Natural killer cell (primary cell): Measurements from ENCODE around the gene BBX. TPM values are rescaled to one million over a fixed set of nuclear protein-coding genes. Genes with fewer than 3 reads are reported as not detected.

Experiments used
- ATAC-seq, 3 donors: fragments of 150-1000 bp in 2 of 3; fragments of 200-7000 bp in 1 of 3; cut with Tn5 transposase; 1 replicate in 1 of 3; 2 replicates in 2 of 3; pipeline ENCODE4 v1.10.0; 2021; ENCODE audit warnings: mild to moderate bottlenecking in 2 of 3, moderate library complexity in 2 of 3
- DNase-seq, 2 donors: peaks; one replicate each; pipeline versions ENCODE4 v3.0.0 to v3.0.0-alpha.2; 2013 to 2021; ENCODE audit warnings: mixed read lengths in 1 of 2
- H3K27ac ChIP-seq: one replicate; pipeline ENCODE4 v1.5.1; 2013; ENCODE audit warnings: mild to moderate bottlenecking, low read length
- H3K27me3 ChIP-seq: one replicate; pipeline ENCODE4 v1.6.1; 2013; ENCODE audit warnings: low read length; ENCODE audit not compliant: control insufficient read depth, insufficient read depth
- H3K36me3 ChIP-seq: one replicate; pipeline ENCODE4 v1.6.1; 2013; ENCODE audit warnings: low read length; ENCODE audit not compliant: control insufficient read depth, insufficient read depth
- H3K4me1 ChIP-seq: one replicate; pipeline ENCODE4 v1.6.1; 2013; ENCODE audit warnings: low read length; ENCODE audit not compliant: control insufficient read depth, insufficient read depth
- H3K4me3 ChIP-seq: one replicate; pipeline ENCODE4 v1.5.1; 2013; ENCODE audit warnings: low read length
- H3K9me3 ChIP-seq: one replicate; pipeline ENCODE4 v1.6.1; 2013; ENCODE audit warnings: low read length; ENCODE audit not compliant: control insufficient read depth, insufficient read depth
- H3K27ac Mint-ChIP-seq, 2 donors: one replicate each; pipeline ENCODE4 v1.8.0; 2022; ENCODE audit warnings: mild to moderate bottlenecking in 2 of 2, mixed read lengths in 2 of 2, moderate library complexity in 1 of 2
- H3K27me3 Mint-ChIP-seq, 2 donors: one replicate each; pipeline ENCODE4 v1.8.0; 2022; ENCODE audit warnings: low read depth in 2 of 2, mixed read lengths in 2 of 2
- H3K36me3 Mint-ChIP-seq: one replicate; pipeline ENCODE4 v1.8.0; 2022; ENCODE audit warnings: mixed read lengths
- H3K4me1 Mint-ChIP-seq, 2 donors: one replicate each; pipeline ENCODE4 v1.8.0; 2022; ENCODE audit warnings: mixed read lengths in 2 of 2
- H3K4me3 Mint-ChIP-seq: one replicate; pipeline ENCODE4 v1.8.0; 2022; ENCODE audit warnings: mild to moderate bottlenecking, moderate library complexity, mixed read lengths
- H3K9me3 Mint-ChIP-seq, 2 donors: one replicate each; pipeline ENCODE4 v1.8.0; 2022; ENCODE audit warnings: mixed read lengths in 2 of 2
- WGBS: methylation state at CpG from one replicate; pipeline ENCODE4 v1.1.7; 2013; ENCODE audit warnings: missing lambda C conversion rate; ENCODE audit not compliant: insufficient coverage; 5-methylcytosine and 5-hydroxymethylcytosine counted together
- intact Hi-C: fragments of 100-400 bp; cut with micrococcal nuclease; formaldehyde crosslinking; loops from one replicate; pipeline ENCODE4 v1.14.2; 2022
- total RNA-seq, 4 donors: library from RNA; stranded (reverse); fragments of 120-200 nt in 1 of 4; gene quantifications; one replicate each; pipeline versions ENCODE4 v1.2.3 to v1.2.4, GENCODE V29; 2013 to 2022
- TF ChIP-seq, protein P1 (sequence below): fragments of 200-600 bp; IDR thresholded peaks from one replicate; pipeline ENCODE4 v1.8.0; 2022; ENCODE audit warnings: antibody characterized with exemption

Gene BBX
- total RNA-seq, 3 donors from 2014 or later (not counting 1 experiment from before 2014, with no cell fraction given) = 80.0 to 87.1 (median 83.4) TPM

GRCh38 chr3:107734317-107734716 lies 211.6 kb downstream of the BBX start:
- 68% methylated on average over 2 of the region's 3 CpGs for WGBS
- no peaks in the 10 kb centered on the region for H3K27me3 ChIP-seq
- H3K27me3 Mint-ChIP-seq = no peaks in the 10 kb centered on the region
- no peak overlapping the region for H3K4me3 ChIP-seq
- H3K36me3 ChIP-seq = peaks cover 37% of the 10 kb centered on the region
- no peak overlapping the region for H3K4me3 Mint-ChIP-seq
- H3K9me3 Mint-ChIP-seq = no peaks in the 10 kb centered on the region
- no peak overlapping the region for H3K27ac ChIP-seq
- no peak for ATAC-seq
- H3K9me3 ChIP-seq = no peaks in the 10 kb centered on the region
- no peak overlapping the region for H3K27ac Mint-ChIP-seq
- H3K4me1 ChIP-seq = no peaks in the 10 kb centered on the region
- peaks cover 12% of the 10 kb centered on the region for H3K36me3 Mint-ChIP-seq
- H3K4me1 Mint-ChIP-seq = peaks cover 0 to 6% of the 10 kb centered on the region in 2 donors
- intact Hi-C loops = no loop called here
- TF ChIP-seq, protein P1, sequence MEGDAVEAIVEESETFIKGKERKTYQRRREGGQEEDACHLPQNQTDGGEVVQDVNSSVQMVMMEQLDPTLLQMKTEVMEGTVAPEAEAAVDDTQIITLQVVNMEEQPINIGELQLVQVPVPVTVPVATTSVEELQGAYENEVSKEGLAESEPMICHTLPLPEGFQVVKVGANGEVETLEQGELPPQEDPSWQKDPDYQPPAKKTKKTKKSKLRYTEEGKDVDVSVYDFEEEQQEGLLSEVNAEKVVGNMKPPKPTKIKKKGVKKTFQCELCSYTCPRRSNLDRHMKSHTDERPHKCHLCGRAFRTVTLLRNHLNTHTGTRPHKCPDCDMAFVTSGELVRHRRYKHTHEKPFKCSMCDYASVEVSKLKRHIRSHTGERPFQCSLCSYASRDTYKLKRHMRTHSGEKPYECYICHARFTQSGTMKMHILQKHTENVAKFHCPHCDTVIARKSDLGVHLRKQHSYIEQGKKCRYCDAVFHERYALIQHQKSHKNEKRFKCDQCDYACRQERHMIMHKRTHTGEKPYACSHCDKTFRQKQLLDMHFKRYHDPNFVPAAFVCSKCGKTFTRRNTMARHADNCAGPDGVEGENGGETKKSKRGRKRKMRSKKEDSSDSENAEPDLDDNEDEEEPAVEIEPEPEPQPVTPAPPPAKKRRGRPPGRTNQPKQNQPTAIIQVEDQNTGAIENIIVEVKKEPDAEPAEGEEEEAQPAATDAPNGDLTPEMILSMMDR = no peak
- DNase-seq = no peak

DNA sequence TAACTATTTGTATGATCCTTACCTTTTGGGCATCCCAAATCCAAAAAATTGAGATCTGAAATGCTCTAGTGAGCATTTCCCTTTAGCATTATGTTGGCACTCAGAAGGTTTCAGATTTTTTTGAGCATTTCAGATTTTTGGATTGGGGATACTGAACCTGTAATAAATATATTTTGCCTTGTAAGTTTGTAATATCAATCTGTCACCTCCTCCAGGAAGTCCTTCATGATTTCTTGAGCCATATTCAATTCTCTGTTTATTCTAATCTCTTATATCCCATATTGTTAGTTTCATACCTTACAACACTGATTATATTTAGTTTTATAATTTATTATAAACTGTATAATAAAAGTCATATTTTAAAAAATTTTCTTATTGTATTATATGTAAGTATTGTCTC lies 215.2 kb downstream of the BBX start:
- ATAC-seq = no peak
- TF ChIP-seq, protein P1 = no peak
- H3K4me3 ChIP-seq = no peak overlapping the region
- H3K4me1 ChIP-seq = no peaks in the 10 kb centered on the region
- Mint-ChIP-seq H3K9me3 (no peaks in the 10 kb centered on the region), H3K27ac (no peak overlapping the region), H3K4me3 (no peak overlapping the region), H3K27me3 (no peaks in the 10 kb centered on the region), H3K36me3 (peaks cover 5% of the 10 kb centered on the region), H3K4me1 (peaks cover 7 to 15% of the 10 kb centered on the region in 2 donors)
- peaks cover 14% of the 10 kb centered on the region for H3K36me3 ChIP-seq
- intact Hi-C loops = no loop called here
- H3K27ac ChIP-seq = no peak overlapping the region
- DNase-seq = no peak
- no peaks in the 10 kb centered on the region for H3K9me3 ChIP-seq
- H3K27me3 ChIP-seq = no peaks in the 10 kb centered on the region

DNA sequence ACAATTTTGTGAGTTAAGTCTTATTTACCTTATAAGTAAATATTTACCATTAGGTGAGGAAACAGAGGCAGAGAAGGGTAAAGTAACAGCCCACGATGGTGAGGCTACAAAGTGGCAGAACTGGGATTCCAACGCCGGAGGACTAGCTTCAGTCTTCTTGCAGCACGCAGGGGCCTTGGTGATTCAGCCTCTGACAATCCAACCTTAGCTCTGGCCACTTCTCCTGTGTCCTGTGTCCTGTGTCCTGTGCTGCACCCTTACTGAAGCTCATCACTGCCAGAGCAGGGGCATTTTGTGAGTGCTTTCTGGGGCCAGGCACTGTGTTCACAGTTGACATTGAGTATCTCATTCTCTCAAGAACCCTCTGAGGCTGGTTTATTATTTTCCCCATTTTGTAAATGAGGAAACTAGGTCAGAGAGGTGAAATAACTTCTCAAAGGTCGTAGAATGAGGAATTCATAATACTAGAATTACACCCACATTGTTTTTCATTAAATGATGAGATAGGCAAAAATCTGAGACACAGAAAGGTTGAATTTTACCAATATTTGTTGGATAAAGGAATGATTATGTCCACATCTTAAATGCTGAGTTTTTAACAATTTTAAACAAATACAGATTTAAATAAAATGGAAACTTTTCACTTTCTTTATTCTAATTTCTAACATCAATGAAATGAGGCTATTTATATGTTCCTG lies 215.9 kb downstream of the BBX start:
- no peaks in the 10 kb centered on the region for H3K9me3 ChIP-seq
- intact Hi-C loops = no loop called here
- no peak overlapping the region for H3K4me3 ChIP-seq
- DNase-seq (no peak), ATAC-seq (no peak)
- no peak overlapping the region for H3K27ac Mint-ChIP-seq
- H3K27me3 Mint-ChIP-seq = no peaks in the 10 kb centered on the region
- peaks cover 7 to 15% of the 10 kb centered on the region in 2 donors for H3K4me1 Mint-ChIP-seq
- TF ChIP-seq, protein P1 = no peak
- 100% methylated on average over 4 of the region's 5 CpGs for WGBS
- peaks cover 11% of the 10 kb centered on the region for H3K36me3 ChIP-seq
- H3K36me3 Mint-ChIP-seq = no peaks in the 10 kb centered on the region
- no peaks in the 10 kb centered on the region for H3K4me1 ChIP-seq
- no peak overlapping the region for H3K4me3 Mint-ChIP-seq
- H3K9me3 Mint-ChIP-seq = no peaks in the 10 kb centered on the region
- H3K27me3 ChIP-seq = no peaks in the 10 kb centered on the region
- H3K27ac ChIP-seq = no peak overlapping the region

GRCh38 chr3:107739227-107739626 lies 216.5 kb downstream of the BBX start:
- ATAC-seq = no peak
- no peaks in the 10 kb centered on the region for H3K4me1 ChIP-seq
- Mint-ChIP-seq H3K9me3 (no peaks in the 10 kb centered on the region), H3K4me1 (peaks cover 7 to 18% of the 10 kb centered on the region in 2 donors), H3K27ac (no peak overlapping the region), H3K4me3 (no peak overlapping the region), H3K27me3 (no peaks in the 10 kb centered on the region), H3K36me3 (no peaks in the 10 kb centered on the region)
- peaks cover 11% of the 10 kb centered on the region for H3K36me3 ChIP-seq
- no peak overlapping the region for H3K4me3 ChIP-seq
- no peak for DNase-seq
- TF ChIP-seq, protein P1 = no peak
- H3K27me3 ChIP-seq = no peaks in the 10 kb centered on the region
- intact Hi-C loops = no loop called here
- no peak overlapping the region for H3K27ac ChIP-seq
- no peaks in the 10 kb centered on the region for H3K9me3 ChIP-seq
- 67% methylated on average over 3 of the region's 3 CpGs for WGBS
